ENCODE results near the gene FAIM2. TPM values are rescaled to one million over a fixed set of nuclear protein-coding genes. Genes with fewer than 3 reads are reported as not detected.

FAIM2 gene
- total RNA-seq, 1 donor from 2014 or later = 2.9 TPM

- intact Hi-C loops (cut with DNase I) = no loop called here
- Histone ChIP-seq H3K36me3 (no peaks in the 10 kb centered on the region), H3K4me3 (no peak overlapping the region), H3K4me1 (peaks cover 18% of the 10 kb centered on the region), H3K27me3 (ENCODE audit: low read depth) (no peaks in the 10 kb centered on the region), H3K9me3 (no peaks in the 10 kb centered on the region), H3K27ac (no peak overlapping the region)
- TF ChIP-seq, protein P1, sequence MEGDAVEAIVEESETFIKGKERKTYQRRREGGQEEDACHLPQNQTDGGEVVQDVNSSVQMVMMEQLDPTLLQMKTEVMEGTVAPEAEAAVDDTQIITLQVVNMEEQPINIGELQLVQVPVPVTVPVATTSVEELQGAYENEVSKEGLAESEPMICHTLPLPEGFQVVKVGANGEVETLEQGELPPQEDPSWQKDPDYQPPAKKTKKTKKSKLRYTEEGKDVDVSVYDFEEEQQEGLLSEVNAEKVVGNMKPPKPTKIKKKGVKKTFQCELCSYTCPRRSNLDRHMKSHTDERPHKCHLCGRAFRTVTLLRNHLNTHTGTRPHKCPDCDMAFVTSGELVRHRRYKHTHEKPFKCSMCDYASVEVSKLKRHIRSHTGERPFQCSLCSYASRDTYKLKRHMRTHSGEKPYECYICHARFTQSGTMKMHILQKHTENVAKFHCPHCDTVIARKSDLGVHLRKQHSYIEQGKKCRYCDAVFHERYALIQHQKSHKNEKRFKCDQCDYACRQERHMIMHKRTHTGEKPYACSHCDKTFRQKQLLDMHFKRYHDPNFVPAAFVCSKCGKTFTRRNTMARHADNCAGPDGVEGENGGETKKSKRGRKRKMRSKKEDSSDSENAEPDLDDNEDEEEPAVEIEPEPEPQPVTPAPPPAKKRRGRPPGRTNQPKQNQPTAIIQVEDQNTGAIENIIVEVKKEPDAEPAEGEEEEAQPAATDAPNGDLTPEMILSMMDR (IDR thresholded peaks at IDR 0.05) = no peak
- no peak for ATAC-seq
- DNase-seq = no peak
Measured at GRCh38 chr12:49819786-49820185, 83.9 kb downstream of the FAIM2 start.

DNA sequence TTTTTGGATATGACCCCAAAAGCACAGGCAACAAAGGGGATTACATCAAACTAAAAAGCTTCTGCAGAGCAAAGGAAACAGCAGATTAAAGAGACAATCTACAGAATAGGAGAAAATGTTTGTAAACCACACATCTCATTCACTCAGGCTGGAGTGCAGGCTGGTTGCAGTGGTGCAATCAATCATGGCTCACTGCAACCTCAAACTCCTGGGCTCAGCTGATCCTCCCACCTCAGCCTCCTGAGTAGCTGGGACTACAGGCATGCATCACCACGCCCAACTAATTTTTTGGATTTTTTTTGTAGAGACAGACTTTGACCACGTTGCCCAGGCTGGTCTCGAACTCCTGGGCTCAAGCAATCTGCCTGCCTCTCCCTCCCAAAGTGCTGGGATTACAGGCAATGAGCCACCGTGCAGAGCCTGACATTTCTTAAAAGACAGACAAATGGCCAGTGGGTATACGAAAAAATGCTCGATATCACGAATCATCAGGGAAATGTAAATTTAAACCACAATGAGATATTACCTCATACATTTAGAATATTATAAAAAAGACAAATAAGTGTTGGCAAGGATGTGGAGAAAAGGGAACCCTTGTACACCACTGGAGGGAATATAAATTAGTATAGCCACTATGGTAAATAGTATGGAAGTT lies 85.3 kb downstream of the FAIM2 start:
- ATAC-seq = no peak
- H3K27me3 ChIP-seq (ENCODE audit: low read depth) = no peaks in the 10 kb centered on the region
- H3K27ac ChIP-seq = no peak overlapping the region
- H3K4me1 ChIP-seq = peaks cover 16% of the 10 kb centered on the region
- DNase-seq = no peak
- H3K36me3 ChIP-seq = no peaks in the 10 kb centered on the region
- TF ChIP-seq, protein P1 (IDR thresholded peaks at IDR 0.05) = no peak
- no peaks in the 10 kb centered on the region for H3K9me3 ChIP-seq
- intact Hi-C loops (cut with DNase I) = no loop called here
- no peak overlapping the region for H3K4me3 ChIP-seq

Other genes starting within 250 kb of the FAIM2 start
- 36.1 TPM for gene FMNL3, start 196.5 kb downstream of the FAIM2 start, total RNA-seq
- gene TMBIM6, start 162.3 kb downstream of the FAIM2 start, total RNA-seq = 671 TPM
- gene NCKAP5L, start 75.5 kb downstream of the FAIM2 start, total RNA-seq = 24.5 TPM
- 5.1 TPM for gene BCDIN3D, start 60.8 kb downstream of the FAIM2 start, total RNA-seq
- not detected for gene AQP2, start 46.8 kb upstream of the FAIM2 start, total RNA-seq
- gene AQP5, start 58.0 kb upstream of the FAIM2 start, total RNA-seq = 6.4 TPM
- 0.09 TPM for gene AQP6, start 69.0 kb upstream of the FAIM2 start, total RNA-seq
- gene RACGAP1, start 121.6 kb upstream of the FAIM2 start, total RNA-seq = 13.7 TPM
- gene ASIC1, start 153.7 kb upstream of the FAIM2 start, total RNA-seq = 1.6 TPM
- gene SMARCD1, start 181.4 kb upstream of the FAIM2 start, total RNA-seq = 44.2 TPM
- gene GPD1, start 200.1 kb upstream of the FAIM2 start, total RNA-seq = 67.0 TPM
- 68.0 TPM for gene COX14, start 208.3 kb upstream of the FAIM2 start, total RNA-seq

Data from lower lobe of right lung (tissue), 2 donors.